Right lobe of liver (tissue), 6 donors: ENCODE data around the gene PTCD1. TPM values are rescaled to one million over a fixed set of nuclear protein-coding genes. Genes with fewer than 3 reads are reported as not detected.

Experiments
- ATAC-seq, 4 donors: fragments of 200-7000 bp; cut with Tn5 transposase; one replicate each; pipeline ENCODE4 v1.9.1; 2020; ENCODE audit warnings: mild to moderate bottlenecking in 4 of 4, moderate library complexity in 4 of 4
- DNase-seq, 3 donors: peaks; one replicate each; pipeline ENCODE4 v3.0.0-alpha.2; 2020
- H3K27ac ChIP-seq, 3 donors: fragments of 200-600 bp; one replicate each; pipeline ENCODE4 v1.8.0; 2022
- H3K27me3 ChIP-seq, 2 donors: fragments of 200-600 bp; one replicate each; pipeline ENCODE4 v1.8.0; 2022
- H3K36me3 ChIP-seq, 4 donors: fragments of 200-600 bp; sonication (generic) in 1 of 4; one replicate each; pipeline versions ENCODE4 v1.5.1 to v1.8.0; 2017 to 2022; ENCODE audit warnings: control low read depth in 1 of 4
- H3K4me1 ChIP-seq, 4 donors: fragments of 200-600 bp; sonication (generic) in 1 of 4; one replicate each; pipeline versions ENCODE4 v1.5.1 to v1.8.0; 2017 to 2022; ENCODE audit warnings: control low read depth in 1 of 4
- H3K4me3 ChIP-seq, 3 donors: fragments of 200-600 bp; one replicate each; pipeline ENCODE4 v1.8.0; 2022
- H3K9me3 ChIP-seq, 4 donors: fragments of 200-600 bp; sonication (generic) in 1 of 4; one replicate each; pipeline versions ENCODE4 v1.5.1 to v1.8.0; 2017 to 2022; ENCODE audit warnings: control low read depth in 1 of 4
- POLR2A ChIP-seq: fragments of 450-650 bp; IDR thresholded peaks from one replicate; pipeline ENCODE4 v1.6.1; 2017; ENCODE audit warnings: antibody characterized with exemption, mild to moderate bottlenecking
- WGBS: methylation state at CpG from one replicate; pipeline ENCODE4 v1.1.6; 2018; ENCODE audit warnings: low coverage, low lambda C conversion rate; ENCODE audit not compliant: insufficient coverage; ENCODE audit errors: missing lambda C conversion rate; 5-methylcytosine and 5-hydroxymethylcytosine counted together
- intact Hi-C, 2 donors: fragments of 100-400 bp; cut with DNase I; formaldehyde crosslinking; loops; one replicate each; pipeline versions ENCODE4 v1.11.2 to v1.14.1; 2022
- total RNA-seq, 6 experiments: library from RNA; depleted of rRNA in 2 of 6; stranded (reverse); fragments of >200 nt in 2 of 6; fragmentation: NEBNext Ultra II Directional in 3 of 6; extraction: Animal tissue kit (Norgen Biotek cat#: 25700) in 3 of 6; gene quantifications; one replicate each; pipeline versions ENCODE4 v1.1.0 to v1.2.4, GENCODE V29; 2016 to 2023
- TF ChIP-seq, protein P1 (sequence below), 4 donors: fragments of 200-600 bp in 3 of 4; fragments of 450-650 bp in 1 of 4; IDR thresholded peaks; one replicate each; pipeline versions ENCODE4 v1.5.1 to v1.8.0; 2016 to 2022; ENCODE audit warnings: antibody characterized with exemption in 4 of 4, mild to moderate bottlenecking in 2 of 4
- donor health status: DM: no; HTN: yes; CAD: no.
- donor health status: DM: no; HTN: no; CAD: no.
- donor health status: DM: no; HTN: no; CAD: no.
- donor health status: DM: no; HTN: yes; CAD: no.
- donor health status: DM: no; HTN: yes; CAD: no.

Gene PTCD1
- total RNA-seq, 6 experiments from 2014 or later = 2.4 to 5.3 (median 2.8) TPM

DNA sequence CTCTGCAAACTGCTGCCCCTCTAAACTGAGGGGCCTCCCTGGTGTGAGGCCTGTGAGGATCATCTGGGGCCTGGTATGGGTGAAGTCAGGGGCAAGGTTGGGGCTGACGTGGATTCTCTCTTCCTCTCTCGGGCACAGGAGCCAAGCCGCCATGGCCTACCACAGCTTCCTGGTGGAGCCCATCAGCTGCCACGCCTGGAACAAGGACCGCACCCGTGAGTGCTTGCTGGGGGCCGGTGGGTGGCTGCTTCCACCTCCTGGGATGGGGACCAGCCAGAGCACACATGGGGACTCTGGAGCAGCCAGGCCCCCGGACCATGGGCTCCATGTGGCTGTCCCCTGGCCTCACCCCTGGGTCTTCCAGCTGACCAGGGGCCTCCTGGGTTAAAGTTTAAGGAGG, 53.0 kb downstream of the PTCD1 start:
- Histone ChIP-seq H3K27ac (no peak overlapping the region), H3K9me3 (no peaks in the 10 kb centered on the region), H3K27me3 (no peaks in the 10 kb centered on the region), H3K4me3 (no peak overlapping the region), H3K4me1 (peaks cover 0 to 18% (median 6%) of the 10 kb centered on the region in 4 donors), H3K36me3 (peaks cover 0 to 15% (median 6%) of the 10 kb centered on the region in 4 donors)
- no peak for DNase-seq
- TF ChIP-seq POLR2A = no peak
- TF ChIP-seq, protein P1, sequence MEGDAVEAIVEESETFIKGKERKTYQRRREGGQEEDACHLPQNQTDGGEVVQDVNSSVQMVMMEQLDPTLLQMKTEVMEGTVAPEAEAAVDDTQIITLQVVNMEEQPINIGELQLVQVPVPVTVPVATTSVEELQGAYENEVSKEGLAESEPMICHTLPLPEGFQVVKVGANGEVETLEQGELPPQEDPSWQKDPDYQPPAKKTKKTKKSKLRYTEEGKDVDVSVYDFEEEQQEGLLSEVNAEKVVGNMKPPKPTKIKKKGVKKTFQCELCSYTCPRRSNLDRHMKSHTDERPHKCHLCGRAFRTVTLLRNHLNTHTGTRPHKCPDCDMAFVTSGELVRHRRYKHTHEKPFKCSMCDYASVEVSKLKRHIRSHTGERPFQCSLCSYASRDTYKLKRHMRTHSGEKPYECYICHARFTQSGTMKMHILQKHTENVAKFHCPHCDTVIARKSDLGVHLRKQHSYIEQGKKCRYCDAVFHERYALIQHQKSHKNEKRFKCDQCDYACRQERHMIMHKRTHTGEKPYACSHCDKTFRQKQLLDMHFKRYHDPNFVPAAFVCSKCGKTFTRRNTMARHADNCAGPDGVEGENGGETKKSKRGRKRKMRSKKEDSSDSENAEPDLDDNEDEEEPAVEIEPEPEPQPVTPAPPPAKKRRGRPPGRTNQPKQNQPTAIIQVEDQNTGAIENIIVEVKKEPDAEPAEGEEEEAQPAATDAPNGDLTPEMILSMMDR (IDR thresholded peaks at IDR 0.05) = no peak
- no CpG with 5 or more reads among the region's 8 CpGs for WGBS
- intact Hi-C loops = no loop called here
- no peak for ATAC-seq

DNA sequence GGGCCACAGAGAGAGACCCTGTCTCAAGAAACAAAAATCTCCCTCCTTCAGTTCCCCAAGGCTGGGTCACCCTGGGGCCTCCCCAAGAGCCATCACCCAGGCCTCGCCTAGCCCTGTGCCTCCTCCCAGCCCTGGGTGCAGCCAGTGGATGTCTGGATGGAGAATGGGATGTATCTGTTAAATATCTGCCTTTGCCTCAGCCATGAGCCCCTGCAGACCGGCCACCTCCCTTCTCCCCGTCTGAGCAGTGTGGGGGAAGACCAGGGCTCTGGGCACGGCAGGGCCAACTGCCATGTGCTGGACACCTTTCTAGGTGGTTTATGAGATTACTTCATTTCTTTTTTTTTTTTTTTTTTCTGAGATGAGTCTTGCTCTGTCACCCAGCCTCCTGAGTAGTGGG, 54.1 kb downstream of the PTCD1 start:
- WGBS = 83% methylated on average over 1 of the region's 4 CpGs
- peaks cover 0 to 9% (median 3%) of the 10 kb centered on the region in 4 donors for H3K36me3 ChIP-seq
- peaks cover 0 to 29% (median 10%) of the 10 kb centered on the region in 4 donors for H3K4me1 ChIP-seq
- intact Hi-C loops = no loop called here
- TF ChIP-seq POLR2A = no peak
- TF ChIP-seq, protein P1 (IDR thresholded peaks at IDR 0.05) = no peak
- DNase-seq = no peak
- no peak overlapping the region for H3K4me3 ChIP-seq
- ATAC-seq = no peak
- no peaks in the 10 kb centered on the region for H3K9me3 ChIP-seq
- H3K27me3 ChIP-seq = no peaks in the 10 kb centered on the region
- H3K27ac ChIP-seq = no peak overlapping the region

DNA sequence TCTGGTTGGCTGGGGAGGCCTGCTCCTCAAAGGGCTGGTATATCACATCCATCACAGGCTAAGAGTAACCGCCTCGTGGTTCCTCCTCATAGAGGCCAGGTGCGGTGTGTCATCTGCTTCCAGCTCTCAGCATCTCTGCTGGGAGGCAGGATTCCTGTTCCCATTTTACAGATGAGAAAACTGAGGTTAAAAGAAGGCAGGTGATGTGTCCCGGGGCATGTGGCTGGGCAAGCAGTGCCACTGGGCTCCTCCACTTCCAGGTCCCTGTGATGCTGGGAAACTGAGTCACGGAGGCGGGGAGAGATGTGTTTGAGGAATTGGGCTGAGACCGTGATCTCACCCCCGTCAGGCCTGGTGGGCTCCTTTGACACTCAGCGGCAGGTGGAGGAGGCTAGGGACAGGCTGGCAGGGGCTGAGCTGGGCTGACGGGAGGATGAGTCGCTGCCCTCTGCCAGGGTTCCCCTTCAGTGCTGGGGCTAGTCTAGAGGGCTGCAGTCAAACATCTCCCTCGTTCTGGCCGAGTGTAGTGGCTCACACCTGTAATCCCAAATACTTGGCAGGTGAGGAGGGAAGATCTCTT, 54.7 kb downstream of the PTCD1 start:
- no peaks in the 10 kb centered on the region for H3K9me3 ChIP-seq
- intact Hi-C loops = no loop called here
- TF ChIP-seq POLR2A = no peak
- TF ChIP-seq, protein P1 (IDR thresholded peaks at IDR 0.05) = no peak
- H3K36me3 ChIP-seq = peaks cover 0 to 6% (median 3%) of the 10 kb centered on the region in 4 donors
- DNase-seq (no peak), ATAC-seq (no peak)
- no peak overlapping the region for H3K27ac ChIP-seq
- 90% methylated on average over 6 of the region's 13 CpGs for WGBS
- no peaks in the 10 kb centered on the region for H3K27me3 ChIP-seq
- H3K4me3 ChIP-seq = no peak overlapping the region
- H3K4me1 ChIP-seq = peaks cover 0 to 35% (median 11%) of the 10 kb centered on the region in 4 donors

DNA sequence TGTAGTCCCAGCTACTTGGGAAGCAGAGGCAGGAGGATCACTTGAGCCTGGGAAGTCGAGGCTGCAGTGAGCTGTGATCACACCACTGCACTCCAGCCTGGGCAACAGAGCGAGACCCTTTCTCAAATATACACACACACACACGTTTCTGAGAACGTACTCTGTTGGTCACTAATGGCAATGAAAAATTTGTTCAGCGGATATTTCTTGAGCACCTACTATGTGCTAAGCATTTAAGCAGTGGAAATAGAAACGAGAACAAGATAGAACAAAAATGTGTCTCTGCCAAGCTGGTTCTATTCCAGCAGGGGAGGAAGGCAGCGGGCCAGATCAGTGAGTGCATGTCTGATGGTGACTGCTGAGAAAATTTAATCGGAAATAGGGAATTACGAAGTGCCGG, 55.4 kb downstream of the PTCD1 start:
- Histone ChIP-seq H3K4me3 (no peak overlapping the region), H3K9me3 (no peaks in the 10 kb centered on the region), H3K27me3 (no peaks in the 10 kb centered on the region), H3K27ac (no peak overlapping the region), H3K4me1 (peaks cover 0 to 36% (median 11%) of the 10 kb centered on the region in 4 donors), H3K36me3 (peaks cover 0 to 5% (median 0%) of the 10 kb centered on the region in 4 donors)
- intact Hi-C loops = no loop called here
- TF ChIP-seq, protein P1 (IDR thresholded peaks at IDR 0.05) = no peak
- no peak for TF ChIP-seq POLR2A
- WGBS = 78% methylated on average over 10 of the region's 10 CpGs
- ATAC-seq = no peak
- DNase-seq = no peak
